ENCODE data around the gene KCNT1. TPM values are rescaled to one million over a fixed set of nuclear protein-coding genes. Genes with fewer than 3 reads are reported as not detected.

The KCNT1 gene
- total RNA-seq, 1 experiment from 2014 or later: 0.68 TPM

DNA sequence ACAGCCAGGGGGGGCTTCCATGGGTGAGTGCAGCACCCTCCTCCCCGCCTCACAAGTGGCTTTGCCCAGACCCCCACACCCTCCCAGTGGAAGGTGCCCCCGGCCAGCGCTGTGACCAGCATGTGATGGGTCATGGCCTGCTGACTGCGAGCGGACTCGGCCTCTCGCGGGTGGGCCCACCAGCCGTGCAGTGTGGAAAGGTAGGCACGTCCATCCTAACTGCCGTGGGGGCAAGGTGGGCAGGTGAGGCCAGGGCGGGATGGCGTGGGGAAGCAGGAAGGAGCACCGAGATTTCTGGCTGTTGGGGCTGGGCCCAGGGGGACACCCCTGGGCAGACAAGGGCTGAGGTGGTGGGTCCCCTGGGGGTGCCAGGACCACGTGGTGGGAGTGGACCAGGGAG, 14.8 kb upstream of the KCNT1 start:
- Histone ChIP-seq H3K4ac (ENCODE audit: low read depth, low read length) (no peak overlapping the region), H4K91ac (ENCODE audit: insufficient read length, low read depth, low read length) (no peak overlapping the region), H2AK5ac (ENCODE audit: insufficient read length, low read length) (no peak overlapping the region), H3T11ph (ENCODE audit: low read length) (no peak overlapping the region), H3K23me2 (ENCODE audit: insufficient read length, low read depth, low read length, poor library complexity, severe bottlenecking) (no peaks in the 10 kb centered on the region), H3K18ac (ENCODE audit: insufficient read length, low read depth, low read length) (no peak overlapping the region), H3K9ac (ENCODE audit: extremely low read depth, insufficient read length, low read length) (no peak overlapping the region), H2AFZ (ENCODE audit: low read length) (no peak overlapping the region), H3K14ac (ENCODE audit: insufficient read depth, low read length) (no peak overlapping the region; the same call in 1 of the 2 replicates), H4K5ac (ENCODE audit: insufficient read length, low read depth, low read length) (no peak overlapping the region), H2BK5ac (ENCODE audit: insufficient read length, low read length) (no peak overlapping the region), H3K79me2 (ENCODE audit: insufficient read depth, low read length) (no peaks in the 10 kb centered on the region), H4K8ac (replicated peaks; ENCODE audit: insufficient read length, low read depth, low read length) (no peak overlapping the region), H3K4me2 (ENCODE audit: insufficient read depth, insufficient read length, low read length) (no peak overlapping the region), H3K4me1 (ENCODE audit: insufficient read depth, low read length) (no peaks in the 10 kb centered on the region), H3K27ac (ENCODE audit: insufficient read length, low read depth, low read length) (no peak overlapping the region), H3K23ac (ENCODE audit: insufficient read length, low read depth, low read length) (no peak overlapping the region), H3K27me3 (ENCODE audit: insufficient read depth, low read length) (no peaks in the 10 kb centered on the region), H3K56ac (ENCODE audit: insufficient read length, low read depth, low read length) (no peak overlapping the region), H4K20me1 (ENCODE audit: control insufficient read depth, insufficient read depth, insufficient read length) (no peaks in the 10 kb centered on the region), H2BK12ac (ENCODE audit: insufficient read length, low read depth, low read length) (no peak overlapping the region), H3K79me1 (ENCODE audit: insufficient read depth, low read depth, low read length, poor library complexity, severe bottlenecking) (no peaks in the 10 kb centered on the region), H3K9me3 (ENCODE audit: control insufficient read depth, low read depth, low read length) (no peaks in the 10 kb centered on the region), H2BK15ac (ENCODE audit: low read depth, low read length) (no peak overlapping the region), H2BK120ac (ENCODE audit: low read depth, low read length, poor library complexity, severe bottlenecking) (no peak overlapping the region), H2BK20ac (ENCODE audit: low read depth, low read length, poor library complexity, severe bottlenecking) (no peak overlapping the region)
- H3K36me3 Mint-ChIP-seq (ENCODE audit: insufficient read depth in 1 of 3, low read depth in 3 of 3): no peaks in the 10 kb centered on the region; a peak in 1 of 7 replicates
- peaks cover 4 to 5% of the 10 kb centered on the region in 2 experiments; a peak in 3 of 4 replicates for H3K4me1 Mint-ChIP-seq
- TF ChIP-seq CTCF (conservative IDR thresholded peaks at IDR 0.05): no peak
- H3K27ac Mint-ChIP-seq: no peak overlapping the region
- H3K4me3 Mint-ChIP-seq: no peak overlapping the region; a peak in 1 of 5 replicates
- peaks cover 2% of the 10 kb centered on the region; the same call in 1 of the 2 replicates for H3K27me3 Mint-ChIP-seq (ENCODE audit: low read depth)
- H3K9me3 Mint-ChIP-seq: no peaks in the 10 kb centered on the region; a peak in 1 of 5 replicates
- no CpG with 5 or more reads among the region's 15 CpGs for WGBS (ENCODE audit: extremely low coverage, insufficient read length, low lambda C conversion rate)
- no peak for DNase-seq
